ENCODE data around the gene MOB3A.
"Not testable (repeated sequence)": the region's sequence is repeated elsewhere in the genome, so short reads cannot be mapped to it uniquely, and the experiment has no call there.

The MOB3A gene

DNA sequence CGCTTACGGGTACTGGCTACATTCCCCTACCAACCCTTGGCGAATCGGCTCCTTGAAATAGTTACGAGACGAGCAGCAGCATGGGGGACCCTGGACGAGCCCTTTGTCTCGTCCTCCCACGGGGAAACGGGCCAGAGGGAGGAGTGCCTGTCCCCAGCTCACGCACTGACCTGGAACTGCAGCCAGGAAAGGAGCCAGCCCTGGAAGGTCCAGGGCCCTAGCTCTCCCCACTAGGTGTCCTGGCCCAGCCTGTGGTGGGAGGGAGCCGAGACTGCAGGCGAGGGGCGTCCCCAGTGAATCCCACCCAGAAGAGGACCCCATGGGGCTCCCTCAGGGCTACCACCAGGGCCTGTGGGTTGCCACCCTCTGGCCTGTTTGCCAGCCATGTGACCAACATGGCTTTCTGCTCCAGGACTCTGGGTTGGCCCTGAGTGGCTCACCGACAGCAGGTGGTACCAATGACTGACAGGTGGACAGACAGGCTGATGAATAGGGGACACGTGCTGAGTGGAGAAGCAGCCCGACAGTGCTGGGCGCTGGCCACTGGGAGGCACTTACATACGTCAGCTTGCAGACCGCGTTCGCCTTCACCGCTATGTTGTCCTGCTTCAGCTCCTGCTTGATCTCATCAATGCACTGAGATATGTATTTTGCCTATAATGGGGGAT lies 42.1 kb upstream of the MOB3A start:
- no peak for DNase-seq (ENCODE audit: low read depth in 2 of 2)
- TF ChIP-seq, protein P1, sequence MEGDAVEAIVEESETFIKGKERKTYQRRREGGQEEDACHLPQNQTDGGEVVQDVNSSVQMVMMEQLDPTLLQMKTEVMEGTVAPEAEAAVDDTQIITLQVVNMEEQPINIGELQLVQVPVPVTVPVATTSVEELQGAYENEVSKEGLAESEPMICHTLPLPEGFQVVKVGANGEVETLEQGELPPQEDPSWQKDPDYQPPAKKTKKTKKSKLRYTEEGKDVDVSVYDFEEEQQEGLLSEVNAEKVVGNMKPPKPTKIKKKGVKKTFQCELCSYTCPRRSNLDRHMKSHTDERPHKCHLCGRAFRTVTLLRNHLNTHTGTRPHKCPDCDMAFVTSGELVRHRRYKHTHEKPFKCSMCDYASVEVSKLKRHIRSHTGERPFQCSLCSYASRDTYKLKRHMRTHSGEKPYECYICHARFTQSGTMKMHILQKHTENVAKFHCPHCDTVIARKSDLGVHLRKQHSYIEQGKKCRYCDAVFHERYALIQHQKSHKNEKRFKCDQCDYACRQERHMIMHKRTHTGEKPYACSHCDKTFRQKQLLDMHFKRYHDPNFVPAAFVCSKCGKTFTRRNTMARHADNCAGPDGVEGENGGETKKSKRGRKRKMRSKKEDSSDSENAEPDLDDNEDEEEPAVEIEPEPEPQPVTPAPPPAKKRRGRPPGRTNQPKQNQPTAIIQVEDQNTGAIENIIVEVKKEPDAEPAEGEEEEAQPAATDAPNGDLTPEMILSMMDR (IDR thresholded peaks at IDR 0.05; ENCODE audit: low read depth, low read length) = no peak
- no peak overlapping the region for H3K4me3 ChIP-seq (replicated peaks in 1 of 2; ENCODE audit: low read depth in 2 of 2, low read length in 2 of 2)

DNA sequence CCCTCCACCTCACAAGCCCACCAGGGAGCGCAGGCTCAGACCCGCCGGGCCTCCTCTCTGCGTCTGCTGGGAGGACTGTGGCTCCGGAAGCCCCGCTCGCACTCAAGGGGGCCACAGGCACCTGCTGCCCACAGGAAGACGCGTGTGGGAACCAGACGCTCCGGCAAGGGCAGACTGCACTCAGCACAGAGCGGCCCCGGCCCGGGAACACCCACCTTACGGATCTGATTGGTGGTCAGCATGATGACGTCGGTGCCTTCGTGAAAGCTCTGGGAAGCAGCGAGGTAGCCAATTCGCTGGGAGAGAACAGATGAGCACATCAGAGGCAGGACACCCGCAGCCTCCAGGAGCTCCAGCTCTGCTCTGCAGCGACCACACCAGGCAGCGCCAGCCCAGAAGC lies 40.7 kb upstream of the MOB3A start:
- DNase-seq (ENCODE audit: low read depth in 2 of 2) = no peak
- H3K4me3 ChIP-seq (replicated peaks in 1 of 2; ENCODE audit: low read depth in 2 of 2, low read length in 2 of 2) = no peak overlapping the region
- TF ChIP-seq, protein P1 (IDR thresholded peaks at IDR 0.05; ENCODE audit: low read depth, low read length) = no peak

DNA sequence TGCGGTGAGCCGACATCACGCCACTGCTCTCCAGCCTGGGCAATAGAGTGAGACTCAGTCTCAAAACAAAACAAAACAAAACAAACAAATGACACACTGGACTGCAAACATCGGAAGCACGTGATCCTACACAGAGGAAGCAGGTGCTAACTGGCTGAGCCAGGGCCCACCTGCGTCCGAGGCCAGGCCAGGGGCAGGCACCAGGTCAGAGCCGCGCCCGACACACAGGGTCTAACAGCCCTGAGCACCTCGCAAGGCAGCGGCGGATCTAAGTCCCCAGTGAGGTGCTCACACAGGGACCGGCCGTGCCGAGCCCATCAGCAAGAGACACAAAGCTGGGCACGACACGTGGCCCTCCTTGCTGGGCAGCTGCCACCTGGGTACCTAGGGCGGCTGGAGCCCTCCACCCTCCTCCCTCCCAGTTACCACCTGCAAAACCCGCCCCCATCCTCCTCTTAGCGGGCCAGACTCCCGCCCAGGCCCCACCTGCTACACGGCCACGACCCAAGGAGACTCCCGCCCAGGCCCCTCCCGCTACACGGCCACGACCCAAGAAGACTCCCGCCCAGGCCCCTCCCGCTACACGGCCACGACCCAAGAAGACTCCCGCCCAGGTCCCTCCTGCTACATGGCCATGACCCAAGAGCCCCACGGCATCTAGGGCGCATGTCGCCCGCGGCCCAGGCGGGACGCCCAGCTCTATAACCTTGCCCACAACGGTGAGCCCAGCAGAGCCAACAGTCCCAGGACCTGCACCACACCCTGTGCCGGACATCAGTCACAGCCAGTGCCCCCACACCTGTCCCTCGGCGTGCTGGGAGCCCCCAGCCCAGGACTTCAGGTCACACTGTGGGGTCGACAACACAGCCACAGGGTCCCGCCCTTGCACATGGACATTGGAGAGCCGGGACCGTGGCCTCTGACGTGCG lies 39.6 kb upstream of the MOB3A start:
- H3K4me3 ChIP-seq (replicated peaks in 1 of 2; ENCODE audit: low read depth in 2 of 2, low read length in 2 of 2) = no peak overlapping the region
- TF ChIP-seq, protein P1 (IDR thresholded peaks at IDR 0.05; ENCODE audit: low read depth, low read length) = no peak
- DNase-seq (ENCODE audit: low read depth in 2 of 2) = no peak

DNA sequence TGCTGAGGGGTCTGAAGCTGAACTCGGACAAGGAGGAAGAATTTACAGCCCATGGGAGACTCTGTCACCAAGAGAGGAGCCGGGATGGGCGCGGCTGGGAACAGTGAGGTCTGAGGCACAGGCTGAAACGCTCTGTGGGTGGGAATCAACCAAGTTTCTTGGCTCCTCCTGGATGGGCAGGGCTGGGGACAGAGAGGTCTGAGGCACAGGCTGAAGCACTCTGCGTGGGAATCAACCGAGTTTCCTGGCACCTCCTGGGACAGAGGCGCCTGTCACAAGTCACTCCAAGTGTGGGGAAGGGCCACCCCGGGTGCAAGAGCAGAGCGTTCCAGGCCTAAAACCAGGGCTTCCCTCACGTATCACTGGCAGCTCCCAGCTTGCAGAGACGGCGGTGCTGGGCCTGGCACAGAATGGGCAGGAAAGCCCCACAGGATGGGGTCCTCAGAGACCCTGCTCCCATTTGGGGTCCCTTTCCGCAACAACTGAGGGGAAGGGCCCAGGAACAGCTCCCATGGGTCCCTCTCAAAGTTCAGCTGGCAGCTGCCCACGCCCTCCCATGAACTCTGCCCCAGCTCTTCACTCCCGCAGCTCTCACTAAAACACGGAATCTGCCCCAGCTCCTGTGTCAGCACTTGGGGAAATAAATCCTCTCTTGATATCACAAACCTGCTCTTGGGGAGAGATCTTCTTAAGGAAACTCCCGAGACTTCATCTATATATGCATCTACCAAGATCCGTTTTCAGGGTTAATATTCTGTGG lies 36.8 kb upstream of the MOB3A start:
- no peak for DNase-seq (ENCODE audit: low read depth in 2 of 2)
- TF ChIP-seq, protein P1 (IDR thresholded peaks at IDR 0.05; ENCODE audit: low read depth, low read length) = no peak
- H3K4me3 ChIP-seq (replicated peaks in 1 of 2; ENCODE audit: low read depth in 2 of 2, low read length in 2 of 2) = no peak overlapping the region

DNA sequence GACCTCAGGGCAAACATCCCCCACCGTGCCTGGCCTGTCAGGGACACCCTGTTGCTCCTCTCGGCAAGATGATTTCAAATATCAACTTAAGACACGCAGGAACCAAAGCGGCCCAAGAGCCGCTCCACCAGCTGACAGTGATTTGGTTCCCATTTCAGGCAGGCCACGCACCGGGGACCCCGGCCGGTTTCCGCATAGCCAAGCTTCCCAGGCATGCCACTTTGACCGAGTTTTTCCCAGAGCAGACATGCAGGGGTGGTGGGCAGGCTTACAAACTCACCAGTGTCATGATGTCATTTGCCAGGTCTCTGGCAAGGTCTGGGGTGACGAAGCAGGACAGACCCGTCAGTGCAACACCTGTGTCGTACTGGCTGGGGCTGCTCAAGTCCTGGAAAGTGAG lies 36.1 kb upstream of the MOB3A start:
- DNase-seq (ENCODE audit: low read depth in 2 of 2) = no peak
- TF ChIP-seq, protein P1 (IDR thresholded peaks at IDR 0.05; ENCODE audit: low read depth, low read length) = no peak
- H3K4me3 ChIP-seq (replicated peaks in 1 of 2; ENCODE audit: low read depth in 2 of 2, low read length in 2 of 2) = no peak overlapping the region

DNA sequence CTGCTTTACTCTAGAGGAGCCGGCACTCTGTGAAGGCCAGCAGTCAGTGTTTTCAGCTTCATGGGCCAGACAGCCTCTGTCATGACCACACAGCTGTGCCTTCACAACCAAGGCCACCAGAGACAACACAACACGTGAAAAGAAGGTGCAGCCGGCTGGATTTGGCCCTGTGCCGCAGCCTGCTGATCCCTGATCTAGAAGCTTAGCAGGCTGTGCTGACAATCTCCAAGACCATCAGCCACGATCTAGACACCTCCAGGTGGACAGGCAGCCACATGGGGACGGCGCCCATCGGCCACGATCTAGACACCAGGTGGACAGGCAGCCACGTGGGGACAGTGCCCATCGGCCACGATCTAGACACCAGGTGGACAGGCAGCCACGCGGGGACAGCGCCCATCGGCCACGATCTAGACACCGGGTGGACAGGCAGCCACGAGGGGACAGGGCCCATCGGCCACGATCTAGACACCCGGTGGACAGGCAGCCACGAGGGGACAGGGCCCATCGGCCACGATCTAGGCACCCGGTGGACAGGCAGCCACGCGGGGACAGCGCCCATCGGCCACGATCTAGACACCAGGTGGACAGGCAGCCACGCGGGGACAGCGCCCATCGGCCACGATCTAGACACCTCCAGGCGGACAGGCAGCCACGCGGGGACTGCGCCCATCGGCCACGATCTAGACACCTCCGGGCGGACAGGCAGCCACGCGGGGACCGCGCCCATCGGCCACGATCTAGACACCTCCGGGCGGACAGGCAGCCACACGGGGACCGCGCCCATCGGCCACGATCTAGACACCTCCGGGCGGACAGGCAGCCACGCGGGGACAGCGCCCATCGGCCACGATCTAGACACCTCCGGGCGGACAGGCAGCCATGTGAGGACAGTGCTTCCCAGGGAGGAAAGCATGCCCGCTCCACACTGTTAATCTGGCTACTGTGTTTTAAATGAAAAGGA lies 35.2 kb upstream of the MOB3A start:
- DNase-seq (ENCODE audit: low read depth in 2 of 2); H3K4me3 ChIP-seq (replicated peaks in 1 of 2; ENCODE audit: low read depth in 2 of 2, low read length in 2 of 2): not testable (repeated sequence)

All from cardiac fibroblast (primary cell).